ENCODE measurements around the gene DPYD.

- TF ChIP-seq CTCF (IDR thresholded peaks at IDR 0.05; ENCODE audit: low read length) = no peak
- TF ChIP-seq EZH2 (optimal IDR thresholded peaks at IDR 0.05; ENCODE audit: low read depth, low read length) = no peak
These were observed 564.5 kb downstream of the DPYD start for GRCh38 chr1:97356309-97356708.
